ENCODE results near the gene EML6.

GRCh38 chr2:54738281-54738680 lies 14.8 kb downstream of the EML6 start:
- TF ChIP-seq CTCF (IDR thresholded peaks at IDR 0.05) (no peak), POLR2A (IDR thresholded peaks at IDR 0.05) (no peak)

Measured in upper lobe of left lung (tissue), 4 donors.